Neural cell (in vitro differentiated cells): ENCODE results near the gene ANKS1B. TPM values are rescaled to one million over a fixed set of nuclear protein-coding genes. Genes with fewer than 3 reads are reported as not detected.

Experiments
- H2AFZ ChIP-seq: fragments of 200-600, 300-800 bp; sonication (generic), shearing (Covaris generic); 2 replicates; pipeline ENCODE4 v1.6.0; 2014; ENCODE audit warnings: low read depth, mild to moderate bottlenecking, antibody characterized with exemption, low read length, moderate library complexity
- H3F3A ChIP-seq: fragments of 200-600 bp; shearing (Covaris generic); 2 replicates; pipeline ENCODE4 v1.6.1; 2016; ENCODE audit warnings: mild to moderate bottlenecking, moderate library complexity, mixed read lengths, antibody characterized with exemption, low read length; ENCODE audit not compliant: insufficient read depth, poor library complexity, severe bottlenecking
- H3K27ac ChIP-seq: fragments of 200-600, 300-800 bp; sonication (generic), shearing (Covaris generic); 2 replicates; pipeline ENCODE4 v1.5.1; 2014; ENCODE audit warnings: mild to moderate bottlenecking, low read length, moderate library complexity
- H3K27me3 ChIP-seq: fragments of 300-800, 200-600 bp; sonication (generic), shearing (Covaris generic); 2 replicates; pipeline ENCODE4 v1.6.0; 2014; ENCODE audit warnings: mild to moderate bottlenecking, low read depth, low read length, moderate library complexity; ENCODE audit not compliant: insufficient read depth
- H3K36me3 ChIP-seq: fragments of 300-800, 200-600 bp; sonication (generic), shearing (Covaris generic); 2 replicates; pipeline ENCODE4 v1.5.1; 2014; ENCODE audit warnings: mild to moderate bottlenecking, antibody characterized with exemption, low read length, moderate library complexity; ENCODE audit not compliant: insufficient read depth
- H3K4me2 ChIP-seq: fragments of 300-800, 200-600 bp; sonication (generic), shearing (Covaris generic); 2 replicates; pipeline ENCODE4 v1.6.0; 2014; ENCODE audit warnings: mild to moderate bottlenecking, low read length
- H3K4me3 ChIP-seq: fragments of 300-800, 200-600 bp; sonication (generic), shearing (Covaris generic); 2 replicates; pipeline ENCODE4 v1.5.1; 2014; ENCODE audit warnings: mild to moderate bottlenecking, low read length, moderate library complexity
- H3K79me2 ChIP-seq: fragments of 200-600 bp; shearing (Covaris generic); replicated peaks from 2 replicates; pipeline ENCODE4 v1.6.0; 2014; ENCODE audit warnings: mild to moderate bottlenecking, low read length, moderate library complexity; ENCODE audit not compliant: insufficient read depth
- H3K9ac ChIP-seq: fragments of 300-800, 200-600 bp; sonication (generic), shearing (Covaris generic); 2 replicates; pipeline ENCODE4 v1.6.1; 2016; ENCODE audit warnings: mild to moderate bottlenecking, low read length, mixed read lengths
- H3K9me2 ChIP-seq: fragments of 200-600 bp; shearing (Covaris generic); 2 replicates; pipeline ENCODE4 v1.6.1; 2016; ENCODE audit warnings: mild to moderate bottlenecking, low read length, mixed read lengths; ENCODE audit not compliant: insufficient read depth
- H3K9me3 ChIP-seq: fragments of 200-600, 300-800 bp; sonication (generic), shearing (Covaris generic); 2 replicates; pipeline ENCODE4 v1.6.1; 2016; ENCODE audit warnings: mild to moderate bottlenecking, mixed run types, low read length, moderate library complexity, mixed read lengths
- H4K20me1 ChIP-seq: fragments of 200-600 bp; shearing (Covaris generic); 2 replicates; pipeline ENCODE4 v1.6.1; 2016; ENCODE audit warnings: mild to moderate bottlenecking, mixed run types; ENCODE audit not compliant: insufficient read depth
- CTCF ChIP-seq: fragments of 450-650 bp; IDR thresholded peaks from 2 replicates; pipeline ENCODE4 v1.5.1; 2014; ENCODE audit warnings: antibody characterized with exemption, mild to moderate bottlenecking, moderate library complexity; ENCODE audit not compliant: poor library complexity, severe bottlenecking
- EP300 ChIP-seq: fragments of 450-650 bp; conservative IDR thresholded peaks from 2 replicates; pipeline ENCODE4 v1.6.1; 2014; ENCODE audit warnings: antibody characterized with exemption, mild to moderate bottlenecking, moderate library complexity; ENCODE audit not compliant: poor library complexity, severe bottlenecking
- MXI1 ChIP-seq: fragments of 450-650 bp; conservative IDR thresholded peaks from 2 replicates; pipeline ENCODE4 v1.6.1; 2014; ENCODE audit warnings: antibody characterized with exemption, mild to moderate bottlenecking; ENCODE audit not compliant: poor library complexity, severe bottlenecking
- TAF1 ChIP-seq: IDR thresholded peaks from 2 replicates; pipeline ENCODE4 v1.6.1; 2012; ENCODE audit warnings: low read depth
- polyA plus RNA-seq: library from polyadenylated mRNA; depleted of rRNA; stranded (reverse); fragments of >200 nt; gene quantifications from 2 replicates; pipeline ENCODE4 v1.2.3, GENCODE V29; 2014
- TF ChIP-seq, protein P1 (sequence below): IDR thresholded peaks from 2 replicates; pipeline ENCODE4 v1.6.1; 2012; ENCODE audit warnings: borderline replicate concordance

Gene ANKS1B
- polyA plus RNA-seq, 1 donor from 2014 or later = 65.6 TPM

GRCh38 chr12:99054601-99055128 is 930.1 kb downstream of the ANKS1B start:
- Histone ChIP-seq H3K79me2 (no peaks in the 10 kb centered on the region), H3K9me2 (no peaks in the 10 kb centered on the region), H2AFZ (no peak overlapping the region), H3K9me3 (no peaks in the 10 kb centered on the region), H3K4me3 (no peak overlapping the region), H3K36me3 (no peaks in the 10 kb centered on the region), H4K20me1 (no peaks in the 10 kb centered on the region), H3F3A (no peaks in the 10 kb centered on the region), H3K4me2 (no peak overlapping the region), H3K27me3 (no peaks in the 10 kb centered on the region), H3K9ac (no peak overlapping the region), H3K27ac (no peak overlapping the region)
- TF ChIP-seq TAF1 (no peak), EP300 (no peak)
- TF ChIP-seq, protein P1, sequence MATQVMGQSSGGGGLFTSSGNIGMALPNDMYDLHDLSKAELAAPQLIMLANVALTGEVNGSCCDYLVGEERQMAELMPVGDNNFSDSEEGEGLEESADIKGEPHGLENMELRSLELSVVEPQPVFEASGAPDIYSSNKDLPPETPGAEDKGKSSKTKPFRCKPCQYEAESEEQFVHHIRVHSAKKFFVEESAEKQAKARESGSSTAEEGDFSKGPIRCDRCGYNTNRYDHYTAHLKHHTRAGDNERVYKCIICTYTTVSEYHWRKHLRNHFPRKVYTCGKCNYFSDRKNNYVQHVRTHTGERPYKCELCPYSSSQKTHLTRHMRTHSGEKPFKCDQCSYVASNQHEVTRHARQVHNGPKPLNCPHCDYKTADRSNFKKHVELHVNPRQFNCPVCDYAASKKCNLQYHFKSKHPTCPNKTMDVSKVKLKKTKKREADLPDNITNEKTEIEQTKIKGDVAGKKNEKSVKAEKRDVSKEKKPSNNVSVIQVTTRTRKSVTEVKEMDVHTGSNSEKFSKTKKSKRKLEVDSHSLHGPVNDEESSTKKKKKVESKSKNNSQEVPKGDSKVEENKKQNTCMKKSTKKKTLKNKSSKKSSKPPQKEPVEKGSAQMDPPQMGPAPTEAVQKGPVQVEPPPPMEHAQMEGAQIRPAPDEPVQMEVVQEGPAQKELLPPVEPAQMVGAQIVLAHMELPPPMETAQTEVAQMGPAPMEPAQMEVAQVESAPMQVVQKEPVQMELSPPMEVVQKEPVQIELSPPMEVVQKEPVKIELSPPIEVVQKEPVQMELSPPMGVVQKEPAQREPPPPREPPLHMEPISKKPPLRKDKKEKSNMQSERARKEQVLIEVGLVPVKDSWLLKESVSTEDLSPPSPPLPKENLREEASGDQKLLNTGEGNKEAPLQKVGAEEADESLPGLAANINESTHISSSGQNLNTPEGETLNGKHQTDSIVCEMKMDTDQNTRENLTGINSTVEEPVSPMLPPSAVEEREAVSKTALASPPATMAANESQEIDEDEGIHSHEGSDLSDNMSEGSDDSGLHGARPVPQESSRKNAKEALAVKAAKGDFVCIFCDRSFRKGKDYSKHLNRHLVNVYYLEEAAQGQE = no peak

DNA sequence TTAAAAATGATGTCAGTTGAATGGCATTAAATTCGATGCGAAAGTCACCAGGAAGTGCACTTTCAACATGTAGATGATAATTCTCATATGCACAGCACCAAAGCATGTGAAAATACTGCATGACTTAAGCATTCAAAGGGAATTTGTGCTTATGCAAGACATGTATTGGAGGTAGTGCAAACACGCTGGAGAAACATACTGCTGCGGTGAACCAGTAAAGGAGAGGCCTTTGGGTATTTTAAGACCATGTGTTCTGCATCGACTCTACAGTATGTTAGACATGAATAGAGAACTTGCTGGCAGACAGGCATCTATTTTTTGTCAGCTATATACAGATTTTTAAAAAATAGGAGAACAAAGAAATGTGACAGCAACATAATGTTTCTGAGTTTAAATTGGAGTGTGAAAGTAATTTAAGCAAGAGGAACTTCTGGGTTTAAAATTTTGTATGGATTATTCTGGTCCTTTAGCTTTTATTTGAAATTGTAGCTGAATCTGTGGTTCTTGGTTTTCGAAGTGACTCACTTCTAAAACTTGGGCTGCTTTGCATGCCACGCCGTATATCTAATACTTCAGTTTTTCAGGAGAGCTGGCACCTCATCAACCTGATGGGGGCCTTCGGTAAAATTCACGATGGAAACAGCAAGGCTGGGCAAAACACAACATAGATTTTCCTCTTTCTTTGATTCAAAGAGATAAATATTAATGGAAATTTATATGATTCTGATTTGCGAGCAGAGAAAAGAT is 930.9 kb downstream of the ANKS1B start:
- Histone ChIP-seq H3K9ac (no peak overlapping the region), H3K9me2 (no peaks in the 10 kb centered on the region), H3K4me2 (no peak overlapping the region), H3F3A (no peaks in the 10 kb centered on the region), H3K27ac (no peak overlapping the region), H3K27me3 (no peaks in the 10 kb centered on the region), H3K9me3 (no peaks in the 10 kb centered on the region), H2AFZ (no peak overlapping the region), H3K79me2 (no peaks in the 10 kb centered on the region), H3K4me3 (no peak overlapping the region), H4K20me1 (no peaks in the 10 kb centered on the region), H3K36me3 (no peaks in the 10 kb centered on the region)
- TF ChIP-seq, protein P1 = no peak
- TF ChIP-seq MXI1 = no peak
- TF ChIP-seq CTCF = no peak
